ENCODE measurements around the gene KIF26A.

GRCh38 chr14:104116288-104116755, 22.1 kb upstream of the KIF26A start:
- TF ChIP-seq CTCF (IDR thresholded peaks at IDR 0.05; ENCODE audit: poor library complexity, severe bottlenecking) (no peak), RAD21 (conservative IDR thresholded peaks at IDR 0.05) (no peak), REST (IDR thresholded peaks at IDR 0.05; ENCODE audit: borderline replicate concordance) (no peak), POLR2AphosphoS5 (IDR thresholded peaks at IDR 0.05) (no peak)
